Hypothalamus (tissue), 51 donors: ENCODE measurements around the gene PEX7.
"Not testable (repeated sequence)": the region's sequence is repeated elsewhere in the genome, so short reads cannot be mapped to it uniquely, and the experiment has no call there.

ENCODE experiments used
- DNase-seq, 51 donors: peaks; one replicate each; lab custom pipeline; 2025; lab: John Stamatoyannopoulos, UW

The PEX7 gene

DNA sequence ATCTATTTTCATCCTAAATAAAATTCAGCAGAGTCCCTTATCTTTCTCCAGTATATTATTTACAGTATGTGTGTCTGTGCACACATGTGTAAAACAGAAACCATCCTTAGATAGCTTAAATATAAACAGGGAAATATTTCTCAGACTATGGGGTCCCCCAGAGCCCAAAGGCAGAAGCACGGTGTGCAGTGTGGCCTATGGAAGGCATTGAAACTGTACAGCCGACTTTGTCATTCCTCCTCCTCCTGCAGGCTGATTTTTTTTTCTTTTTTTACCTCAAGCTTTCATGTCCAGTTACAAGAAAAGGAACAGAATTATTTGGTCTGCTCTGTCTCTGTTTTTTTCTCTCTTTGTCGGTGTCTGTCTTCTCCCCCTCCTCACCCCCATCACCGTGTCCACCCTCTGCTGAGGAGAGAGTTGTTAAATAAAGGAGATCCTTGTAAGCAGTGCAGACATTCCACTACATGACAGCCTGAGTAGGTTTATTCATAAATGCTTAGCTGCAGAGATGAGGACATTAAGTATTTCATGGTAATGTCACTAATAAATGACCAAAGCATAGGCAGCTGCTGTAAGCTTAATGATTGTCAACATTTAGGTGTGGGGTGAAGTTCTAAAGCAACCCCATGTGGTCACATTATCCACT lies 67.9 kb downstream of the PEX7 start:
- no peak for DNase-seq

DNA sequence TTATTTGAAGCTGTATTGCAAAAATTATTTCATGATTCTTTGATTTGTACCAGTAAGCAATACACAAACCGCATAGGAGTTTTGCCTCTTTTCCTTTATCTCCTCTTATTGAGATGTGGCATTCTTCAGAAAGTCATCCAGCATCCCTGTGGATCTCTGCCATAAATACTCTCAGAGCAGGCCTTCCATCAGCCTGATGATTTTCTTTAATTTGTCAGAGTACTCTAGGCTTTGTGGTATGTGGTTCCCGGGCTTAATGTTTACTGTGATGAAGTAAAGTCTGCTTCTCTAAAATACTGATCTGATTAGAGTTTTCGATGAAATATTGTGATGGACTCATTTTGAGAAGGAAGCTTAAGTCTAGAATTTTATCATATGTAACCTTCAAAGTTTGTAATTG lies 68.6 kb downstream of the PEX7 start:
- DNase-seq, result no peak

DNA sequence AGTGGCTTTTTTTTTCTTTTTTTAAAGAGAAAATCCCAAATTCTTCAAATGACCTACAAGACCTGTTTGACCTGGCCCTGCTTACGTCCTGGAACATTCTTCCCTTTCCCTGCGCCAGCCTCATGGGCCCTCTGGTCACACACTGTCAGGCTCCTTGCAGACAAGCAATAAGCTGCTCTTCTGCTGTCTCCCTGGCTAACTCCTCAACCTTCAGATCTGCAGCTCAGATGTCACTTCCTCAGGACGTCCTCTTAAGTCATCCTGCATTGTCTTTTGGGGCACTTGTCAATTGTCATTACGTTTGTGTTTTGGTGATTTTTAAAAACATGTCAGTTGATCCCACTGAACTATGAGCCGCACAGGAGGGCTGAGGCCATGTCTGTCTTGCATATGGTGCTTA lies 70.8 kb downstream of the PEX7 start:
- DNase-seq, result no peak

DNA sequence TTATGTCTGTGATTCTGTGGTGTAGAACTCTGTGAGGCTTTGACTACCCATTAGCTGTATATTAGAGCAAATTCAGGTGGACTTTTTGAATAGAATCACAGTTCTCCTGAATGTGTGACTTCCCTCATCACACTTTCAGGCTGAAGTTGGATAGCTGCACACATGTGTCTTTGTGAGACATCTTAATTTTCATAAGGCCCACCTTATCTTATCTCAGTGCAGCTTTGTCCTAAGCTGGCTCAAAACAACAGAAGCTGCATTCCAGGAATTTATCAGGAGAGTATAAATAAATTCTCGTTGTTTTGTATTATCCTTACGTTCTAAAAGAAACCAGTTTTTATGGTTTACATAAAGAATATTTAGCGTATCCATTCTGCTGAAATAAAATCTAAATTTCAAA lies 73.5 kb downstream of the PEX7 start:
- no peak for DNase-seq

DNA sequence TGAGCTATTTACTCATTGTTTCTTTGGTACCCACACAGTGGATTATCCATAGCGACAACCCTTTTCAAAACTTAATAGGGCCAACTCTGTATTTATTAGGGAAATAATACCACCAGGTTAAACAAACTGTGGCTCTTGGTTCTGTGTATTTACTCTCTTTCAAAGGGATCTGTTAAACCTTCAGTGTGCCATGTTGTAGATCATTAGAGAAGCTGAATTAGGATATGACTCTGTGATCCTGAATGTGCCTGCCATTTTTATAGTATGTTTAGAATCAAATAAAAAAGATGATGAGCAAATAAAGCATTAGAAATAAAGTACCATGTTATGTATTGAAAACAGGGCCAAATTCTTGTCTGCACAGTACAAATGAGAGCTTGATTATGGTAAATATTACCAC lies 74.7 kb downstream of the PEX7 start:
- DNase-seq, result no peak

DNA sequence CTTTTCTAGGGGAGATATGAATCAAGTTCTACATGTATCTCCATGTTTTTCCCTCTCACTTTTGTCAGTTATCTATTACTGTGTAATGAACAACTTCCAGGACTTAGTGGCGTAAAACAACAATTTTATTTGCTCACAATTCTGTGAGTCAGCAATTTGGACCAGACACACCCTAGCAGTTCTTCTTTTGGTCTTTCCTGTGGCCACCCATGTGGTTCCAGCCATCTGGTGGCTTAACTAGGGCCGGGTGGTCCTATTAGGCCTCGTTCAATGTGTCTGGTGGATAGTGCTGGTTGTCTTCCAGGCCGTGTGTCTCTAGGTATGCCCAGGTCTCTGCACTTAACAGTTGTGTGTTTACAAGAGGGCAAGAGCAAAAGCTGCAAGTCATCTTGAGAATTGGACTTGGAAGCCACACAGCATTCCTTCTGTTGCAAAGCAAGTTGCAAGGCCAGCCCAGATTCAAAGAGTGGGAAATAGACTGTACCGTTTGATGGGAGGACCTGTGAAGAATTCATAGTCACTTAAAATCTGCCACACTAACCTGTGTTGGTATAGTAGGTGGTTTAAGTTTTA lies 78.9 kb downstream of the PEX7 start:
- no peak for DNase-seq

DNA sequence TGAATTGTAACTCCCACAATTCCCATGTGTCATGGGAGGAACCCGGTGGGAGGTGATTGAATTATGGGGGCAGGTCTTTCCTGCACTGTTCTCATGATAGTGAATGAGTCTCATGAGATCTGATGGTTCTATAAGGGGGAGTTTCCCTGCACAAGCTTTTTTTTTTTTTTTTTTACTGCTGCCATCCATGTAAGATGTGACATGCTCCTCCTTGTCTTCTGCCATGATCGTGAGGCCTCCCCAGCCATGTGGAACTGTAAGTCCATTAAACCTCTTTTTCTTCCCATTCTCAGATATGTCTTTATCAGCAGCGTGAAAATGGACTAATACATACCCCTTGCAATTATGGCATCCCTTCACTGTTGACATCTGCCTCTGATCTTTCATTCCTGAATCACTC lies 82.1 kb downstream of the PEX7 start:
- not testable (repeated sequence) for DNase-seq

DNA sequence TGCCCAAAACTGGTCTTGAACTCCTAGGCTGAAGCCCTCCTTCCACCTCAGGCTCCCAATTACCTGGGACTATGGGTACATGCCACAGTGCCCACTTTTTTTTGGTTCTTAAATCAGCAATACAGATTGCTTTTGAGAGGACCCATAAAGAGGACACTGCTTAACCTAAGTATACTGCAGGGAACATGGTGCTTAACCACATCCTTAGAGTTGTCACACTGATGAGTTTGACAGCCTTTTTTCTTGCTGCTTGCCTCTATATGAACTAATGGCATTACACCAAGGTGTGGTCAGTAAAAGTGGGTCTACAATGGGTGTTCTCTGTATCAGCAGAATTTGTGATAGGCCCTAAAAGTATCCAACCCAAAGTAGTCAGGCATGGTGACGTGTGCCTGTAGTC lies 92.6 kb downstream of the PEX7 start:
- no peak for DNase-seq

DNA sequence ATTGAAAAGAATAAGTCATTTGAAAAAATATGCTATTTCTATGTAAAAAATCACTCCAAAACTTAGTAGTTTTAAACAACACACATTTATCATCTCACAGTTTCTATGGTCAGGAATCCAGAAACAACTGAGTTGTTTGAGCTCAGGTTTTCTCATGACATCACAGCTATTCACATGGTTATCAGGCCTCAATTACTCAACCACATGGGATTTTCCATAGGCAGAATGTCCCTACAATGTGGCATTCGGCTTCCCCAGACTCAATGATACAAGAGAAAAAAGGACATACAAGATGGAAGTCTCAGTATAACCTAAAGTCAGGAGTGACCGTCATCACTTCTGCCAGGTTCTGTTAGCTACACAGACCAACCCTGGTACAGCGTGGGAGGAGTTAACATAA lies 96.3 kb downstream of the PEX7 start:
- DNase-seq, result no peak

DNA sequence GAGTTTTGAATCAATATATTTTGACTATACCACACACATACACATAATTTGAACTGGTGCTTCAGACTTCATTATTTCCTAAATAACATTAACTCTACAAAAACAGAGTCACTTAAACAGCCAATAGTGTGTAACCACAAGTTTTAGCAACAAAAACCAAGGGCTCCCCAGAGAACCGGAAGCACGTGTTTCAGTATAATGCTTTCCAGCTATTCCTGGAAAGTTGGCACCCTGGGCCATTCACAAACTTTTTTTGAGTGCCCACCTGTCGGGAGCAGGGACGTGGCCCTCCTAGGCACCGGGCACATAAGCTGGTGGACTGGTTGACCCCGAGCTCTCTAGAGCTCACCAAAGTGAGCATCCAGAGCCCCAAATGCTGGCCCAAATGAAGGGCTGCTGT lies 97.8 kb downstream of the PEX7 start:
- no peak for DNase-seq

DNA sequence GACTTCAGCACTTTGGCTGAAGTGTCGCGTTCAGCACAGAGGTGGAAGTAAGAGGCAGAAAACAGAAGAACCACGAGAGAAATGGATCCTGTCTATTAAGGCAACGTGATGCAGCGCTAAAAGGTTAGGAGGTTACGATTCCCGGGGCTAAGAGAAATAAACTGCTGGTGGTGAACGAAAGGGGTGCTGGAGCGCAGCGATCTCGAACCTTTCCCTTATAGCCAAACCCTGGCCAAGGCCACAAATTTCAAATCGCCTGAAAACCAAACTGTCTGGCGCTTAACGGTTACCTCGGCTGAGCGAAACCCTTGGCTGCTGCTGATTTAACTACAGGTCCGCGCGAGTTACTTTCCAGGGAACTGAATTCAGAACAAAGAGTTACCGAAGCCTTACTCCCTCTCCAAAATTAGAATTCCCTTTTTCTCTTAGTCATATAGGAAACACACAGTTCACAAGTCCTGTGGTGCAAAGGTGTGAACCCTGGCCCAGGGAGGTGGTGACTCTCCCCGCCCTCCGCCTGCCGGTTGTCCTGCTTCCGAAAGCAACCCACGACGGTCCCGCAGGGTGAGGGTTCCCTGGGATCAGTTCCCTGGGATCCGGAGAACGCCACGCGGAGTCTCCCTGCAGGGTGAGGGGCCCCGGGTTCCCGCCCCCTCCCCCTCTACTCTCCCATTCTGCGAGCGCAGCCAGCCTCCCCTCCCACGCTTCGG lies 98.4 kb downstream of the PEX7 start:
- no peak for DNase-seq

DNA sequence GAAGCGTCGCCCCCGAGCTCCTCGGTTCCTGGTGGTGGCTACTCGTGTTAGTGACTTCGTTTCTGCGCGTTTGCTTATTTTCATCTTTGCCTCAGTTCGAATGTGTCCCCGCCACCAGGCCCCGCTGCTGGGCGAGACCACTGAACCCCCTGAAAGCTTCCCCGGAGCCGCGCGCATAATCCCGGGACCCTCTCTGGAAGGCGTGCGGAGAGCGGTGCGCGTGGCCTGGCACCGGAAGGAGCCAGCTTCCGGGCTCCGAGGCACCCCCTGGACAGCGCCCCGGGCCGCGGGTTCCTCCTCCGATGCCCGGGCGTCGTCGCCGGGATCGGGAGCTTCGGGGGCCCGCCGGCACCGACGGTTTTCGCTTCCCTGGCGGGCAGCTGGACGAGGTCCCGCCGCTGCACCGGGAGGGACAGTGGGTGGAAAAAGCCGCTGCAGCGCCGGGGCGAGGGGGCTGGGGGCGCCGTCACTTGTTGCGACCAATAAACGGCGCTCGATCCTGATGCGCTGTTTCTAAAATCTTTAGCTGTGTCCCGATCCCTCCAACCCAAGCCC lies 99.1 kb downstream of the PEX7 start:
- no peak for DNase-seq

DNA sequence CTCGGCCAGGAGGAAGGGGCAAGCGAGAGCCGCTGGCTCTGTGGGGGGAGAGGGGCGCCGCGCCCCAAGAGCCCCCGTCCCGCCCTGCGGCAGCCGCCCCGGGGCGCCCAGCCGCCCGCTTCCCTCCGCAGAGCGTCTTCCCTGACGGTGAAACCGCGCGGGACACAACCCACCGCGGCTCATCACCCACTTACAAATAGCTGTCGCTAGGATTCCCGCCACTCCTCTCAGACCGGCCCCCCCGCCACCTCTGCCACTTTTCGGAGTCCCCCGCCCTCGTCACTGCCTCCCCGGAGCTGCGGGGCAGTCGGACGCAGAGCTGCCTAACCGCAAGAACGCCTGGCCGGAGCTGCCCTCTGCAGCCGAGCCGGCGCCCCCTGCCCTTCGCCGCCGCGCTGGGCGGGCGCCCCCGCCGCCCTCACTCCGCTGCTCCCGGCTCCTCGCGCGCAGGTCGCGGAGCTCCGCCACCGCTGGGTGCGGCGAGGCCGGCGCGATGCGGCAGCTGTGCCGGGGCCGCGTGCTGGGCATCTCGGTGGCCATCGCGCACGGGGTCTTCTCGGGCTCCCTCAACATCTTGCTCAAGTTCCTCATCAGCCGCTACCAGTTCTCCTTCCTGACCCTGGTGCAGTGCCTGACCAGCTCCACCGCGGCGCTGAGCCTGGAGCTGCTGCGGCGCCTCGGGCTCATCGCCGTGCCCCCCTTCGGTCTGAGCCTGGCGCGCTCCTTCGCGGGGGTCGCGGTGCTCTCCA lies 99.7 kb downstream of the PEX7 start, which contains the start of gene SLC35D3:
SLC35D3 (plus strand) TSS at position 366 of the 749 bp plus-strand sequence; CDS start at position 494, 128 bp downstream.
- DNase-seq, result peak in 1 of 51 donors; percentile 10

DNA sequence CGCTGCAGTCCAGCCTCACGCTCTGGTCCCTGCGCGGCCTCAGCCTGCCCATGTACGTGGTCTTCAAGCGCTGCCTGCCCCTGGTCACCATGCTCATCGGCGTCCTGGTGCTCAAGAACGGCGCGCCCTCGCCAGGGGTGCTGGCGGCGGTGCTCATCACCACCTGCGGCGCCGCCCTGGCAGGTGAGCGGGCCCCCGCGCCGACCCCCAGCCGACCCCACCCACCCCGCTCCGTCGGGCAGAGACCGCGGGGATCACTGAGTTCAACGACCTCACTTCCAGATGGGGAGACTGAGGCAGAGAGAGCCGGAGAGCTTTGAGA lies 100.3 kb downstream of the PEX7 start:
- no peak for DNase-seq

DNA sequence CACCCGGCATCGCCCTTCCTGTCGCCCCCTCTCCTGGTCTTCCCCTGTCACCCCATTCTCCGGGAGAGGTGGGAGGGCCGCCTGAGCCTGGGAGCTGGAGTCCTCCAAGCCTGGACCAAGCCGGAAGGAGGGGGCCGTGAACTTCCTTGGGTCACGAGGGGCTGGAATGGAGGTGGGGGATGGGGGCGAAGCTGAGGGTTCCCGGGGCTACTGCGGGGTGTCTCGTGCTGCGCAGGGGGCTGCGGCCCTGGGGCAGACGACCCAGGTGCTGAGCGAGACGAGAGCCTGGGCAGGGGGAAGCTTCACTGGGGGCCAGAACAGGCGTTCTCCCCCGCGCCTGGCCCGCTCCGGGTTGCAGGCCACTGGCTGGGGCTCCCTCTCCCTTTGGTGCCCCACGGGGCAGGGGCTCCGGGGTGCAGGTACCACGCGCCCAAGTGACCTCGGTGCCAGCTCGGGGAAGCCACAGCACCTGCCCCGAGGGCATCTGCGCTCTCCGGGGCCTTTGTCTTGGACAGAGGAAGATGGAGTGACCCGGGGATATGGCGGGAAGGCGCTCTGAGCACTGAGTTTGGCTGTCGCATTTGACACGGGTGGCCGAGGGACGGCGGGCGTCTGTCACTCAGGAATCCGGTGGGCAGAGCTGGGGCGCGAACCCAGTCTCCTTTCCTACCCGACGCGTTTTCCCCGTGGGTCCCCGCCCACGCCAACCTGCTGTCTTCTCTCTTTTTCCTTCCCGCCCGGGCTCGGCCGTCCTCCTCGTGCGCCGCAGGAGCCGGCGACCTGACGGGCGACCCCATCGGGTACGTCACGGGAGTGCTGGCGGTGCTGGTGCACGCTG lies 100.9 kb downstream of the PEX7 start:
- DNase-seq, result no peak

DNA sequence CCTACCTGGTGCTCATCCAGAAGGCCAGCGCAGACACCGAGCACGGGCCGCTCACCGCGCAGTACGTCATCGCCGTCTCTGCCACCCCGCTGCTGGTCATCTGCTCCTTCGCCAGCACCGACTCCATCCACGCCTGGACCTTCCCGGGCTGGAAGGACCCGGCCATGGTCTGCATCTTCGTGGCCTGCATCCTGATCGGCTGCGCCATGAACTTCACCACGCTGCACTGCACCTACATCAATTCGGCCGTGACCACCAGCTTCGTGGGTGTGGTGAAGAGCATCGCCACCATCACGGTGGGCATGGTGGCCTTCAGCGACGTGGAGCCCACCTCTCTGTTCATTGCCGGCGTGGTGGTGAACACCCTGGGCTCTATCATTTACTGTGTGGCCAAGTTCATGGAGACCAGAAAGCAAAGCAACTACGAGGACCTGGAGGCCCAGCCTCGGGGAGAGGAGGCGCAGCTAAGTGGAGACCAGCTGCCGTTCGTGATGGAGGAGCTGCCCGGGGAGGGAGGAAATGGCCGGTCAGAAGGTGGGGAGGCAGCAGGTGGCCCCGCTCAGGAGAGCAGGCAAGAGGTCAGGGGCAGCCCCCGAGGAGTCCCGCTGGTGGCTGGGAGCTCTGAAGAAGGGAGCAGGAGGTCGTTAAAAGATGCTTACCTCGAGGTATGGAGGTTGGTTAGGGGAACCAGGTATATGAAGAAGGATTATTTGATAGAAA lies 101.7 kb downstream of the PEX7 start:
- DNase-seq, result no peak

DNA sequence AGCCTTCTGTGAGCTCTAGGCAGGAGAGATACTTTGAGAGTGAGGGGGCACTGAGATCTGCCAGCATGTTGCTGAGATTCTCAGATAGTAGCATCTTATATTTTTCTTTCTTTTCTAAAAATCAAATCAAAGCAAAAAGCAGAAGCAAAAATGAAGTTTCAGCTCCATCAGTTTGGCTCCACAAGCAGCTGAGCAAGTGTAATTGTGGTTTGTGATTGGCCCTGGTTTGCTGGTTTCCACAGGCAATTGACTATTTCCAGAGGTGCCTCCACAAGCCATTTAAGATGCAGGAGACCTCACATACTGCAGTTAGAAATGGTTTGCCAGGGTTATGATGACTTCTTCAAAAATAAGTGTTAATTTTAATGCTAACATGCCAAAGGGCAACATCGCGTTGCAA lies 104.0 kb downstream of the PEX7 start:
- no peak for DNase-seq

DNA sequence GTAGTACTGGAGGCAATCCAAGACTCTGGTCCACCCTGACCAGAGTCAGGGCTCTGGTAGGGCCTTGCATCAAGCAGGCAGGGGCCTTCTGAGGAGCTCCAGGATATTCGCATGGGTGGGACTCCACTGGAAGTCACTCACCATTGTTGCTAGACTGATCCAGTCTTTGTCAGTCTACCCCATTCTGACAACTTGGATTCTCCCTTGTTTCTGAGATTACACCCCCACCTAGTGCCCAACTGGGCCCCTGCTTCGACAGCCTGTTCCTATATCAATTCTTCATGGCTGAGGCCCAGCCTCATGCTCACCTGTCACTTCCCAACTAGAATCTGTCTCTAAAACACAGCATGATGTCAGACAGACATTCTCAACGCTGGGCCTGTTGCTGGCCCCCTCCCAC lies 104.9 kb downstream of the PEX7 start:
- DNase-seq, result no peak

DNA sequence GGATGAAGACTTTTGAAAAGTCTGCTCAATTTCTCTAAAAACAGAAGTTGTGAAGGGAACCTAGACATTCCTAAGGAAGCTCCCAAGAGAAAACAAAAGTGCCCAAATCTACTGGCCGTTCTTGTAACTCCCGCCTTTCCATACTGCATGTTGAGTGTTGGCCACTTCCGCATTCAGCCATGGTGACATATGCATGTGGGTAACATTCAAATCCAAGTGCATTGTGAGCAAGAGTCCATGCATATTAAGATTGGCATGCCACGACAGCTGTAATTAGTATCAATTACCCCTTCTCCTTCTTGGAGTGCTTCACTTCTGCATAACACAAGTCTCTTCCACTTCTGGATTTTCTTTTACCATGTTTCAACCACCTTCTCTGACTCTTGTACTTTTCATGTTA lies 108.1 kb downstream of the PEX7 start:
- DNase-seq, result no peak

DNA sequence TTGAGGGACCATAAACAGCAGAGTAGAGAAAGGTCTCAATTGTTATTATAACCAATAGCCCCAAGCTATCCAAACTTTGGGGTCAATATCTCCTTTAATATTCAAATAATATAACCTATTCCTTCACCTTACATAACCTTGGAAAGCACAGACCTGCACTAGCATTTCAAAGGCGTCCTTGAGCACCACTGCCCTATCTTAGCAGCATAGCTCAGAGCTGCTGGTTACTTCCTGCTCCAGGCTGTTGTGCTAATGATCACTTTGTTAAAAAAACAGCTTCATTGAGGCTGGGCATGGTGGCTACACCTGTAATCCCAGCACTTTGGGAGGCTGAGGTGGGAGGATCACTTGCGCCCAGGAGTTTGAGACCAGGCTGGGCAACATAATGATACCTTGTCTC lies 110.2 kb downstream of the PEX7 start:
- no peak for DNase-seq
